Ramos (cell line): ENCODE results near the gene VSIG8.

Experiments used
- in situ Hi-C: fragments of 300-500 bp; cut with MboI; formaldehyde crosslinking; loops from one replicate; pipeline ENCODE4 v1.14.3; 2022; ENCODE audit warnings: low sequenced_read_pairs; ENCODE audit not compliant: unreplicated experiment

Gene VSIG8

GRCh38 chr1:159832309-159832708 is 30.1 kb downstream of the VSIG8 start:
- in situ Hi-C loops = no loop called here

DNA sequence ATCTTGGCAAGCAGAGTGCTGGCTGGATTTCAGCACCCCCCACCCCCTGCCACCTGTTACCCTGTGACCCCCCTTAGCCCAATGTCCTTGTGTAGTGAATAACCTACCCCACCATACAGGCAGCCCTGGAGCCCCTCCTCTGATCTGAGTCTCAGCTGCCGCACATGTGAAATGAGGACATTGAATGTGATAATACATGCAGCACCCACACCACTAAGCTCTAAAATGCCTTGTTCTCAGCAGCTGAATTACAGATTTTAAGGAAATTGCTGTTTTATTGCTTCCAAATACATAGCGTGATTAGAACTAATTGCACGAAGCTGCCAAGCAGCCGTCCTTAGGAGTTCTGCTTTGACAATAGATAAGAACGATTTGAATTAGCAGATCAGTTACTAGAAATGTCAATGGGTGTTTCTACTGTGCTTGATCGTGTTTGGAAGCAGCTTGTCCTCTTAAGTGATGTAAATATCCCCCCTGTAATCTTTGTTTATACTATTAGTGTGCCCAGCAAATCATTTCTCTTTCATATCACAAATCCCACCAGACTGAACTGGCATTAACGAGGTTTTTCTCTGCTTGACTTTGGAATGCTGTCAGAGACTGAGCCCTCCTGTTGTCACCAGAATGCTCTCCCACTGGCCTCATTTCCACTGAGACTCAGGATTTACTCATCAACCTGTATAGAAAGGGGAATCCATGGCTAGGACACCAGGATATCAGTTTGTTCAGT is 30.9 kb downstream of the VSIG8 start:
- in situ Hi-C loops = no loop called here

GRCh38 chr1:159830722-159831121 is 31.7 kb downstream of the VSIG8 start:
- in situ Hi-C loops = no loop called here

DNA sequence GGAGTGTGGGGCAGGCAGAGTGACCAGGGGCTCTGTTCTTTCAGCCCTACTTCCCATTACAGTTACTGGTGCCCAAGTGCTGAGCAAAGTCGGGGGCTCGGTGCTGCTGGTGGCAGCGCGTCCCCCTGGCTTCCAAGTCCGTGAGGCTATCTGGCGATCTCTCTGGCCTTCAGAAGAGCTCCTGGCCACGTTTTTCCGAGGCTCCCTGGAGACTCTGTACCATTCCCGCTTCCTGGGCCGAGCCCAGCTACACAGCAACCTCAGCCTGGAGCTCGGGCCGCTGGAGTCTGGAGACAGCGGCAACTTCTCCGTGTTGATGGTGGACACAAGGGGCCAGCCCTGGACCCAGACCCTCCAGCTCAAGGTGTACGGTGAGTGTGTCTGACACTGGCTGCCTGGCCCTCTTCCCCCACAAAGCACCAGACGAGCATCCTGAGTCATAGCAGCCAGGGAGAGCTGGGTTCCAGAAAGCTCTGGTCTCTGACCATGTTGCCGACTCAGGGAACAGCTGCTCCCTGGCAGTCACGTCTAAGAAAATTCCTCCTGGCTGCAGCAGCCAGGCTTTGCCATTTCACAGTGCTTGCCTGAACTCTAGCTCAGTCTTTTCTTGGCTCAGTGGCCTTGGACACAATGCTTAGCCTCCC is 32.5 kb downstream of the VSIG8 start:
- in situ Hi-C loops = no loop called here

DNA sequence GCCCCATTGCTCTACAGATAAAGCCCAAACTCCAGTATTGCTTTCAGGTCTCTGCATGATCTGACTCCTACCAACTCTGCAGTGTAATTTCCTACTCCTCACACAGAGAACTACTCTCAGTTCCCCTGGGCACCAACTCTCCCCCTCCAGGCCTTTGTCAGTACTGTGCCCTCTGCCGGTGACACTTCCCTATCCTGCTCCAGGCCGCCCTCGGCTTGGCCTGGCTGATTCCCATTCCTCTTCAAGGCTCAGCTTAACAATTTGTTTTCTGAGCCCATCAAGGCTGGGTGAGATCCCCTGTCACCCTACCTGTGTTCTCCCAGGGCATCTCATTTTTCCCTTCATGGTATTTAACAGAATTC is 33.2 kb downstream of the VSIG8 start:
- in situ Hi-C loops = no loop called here

GRCh38 chr1:159828581-159829272 is 33.7 kb downstream of the VSIG8 start:
- in situ Hi-C loops = no loop called here

- in situ Hi-C loops = no loop called here
Measured at GRCh38 chr1:159828176-159828575, 34.3 kb downstream of the VSIG8 start.

GRCh38 chr1:159827549-159827948 is 34.9 kb downstream of the VSIG8 start:
- in situ Hi-C loops = no loop called here

GRCh38 chr1:159827102-159827490 is 35.4 kb downstream of the VSIG8 start:
- in situ Hi-C loops = no loop called here

GRCh38 chr1:159826441-159827101 is 35.9 kb downstream of the VSIG8 start, which contains the start of gene SLAMF8:
SLAMF8 (plus strand) TSS chr1:159826873; CDS start chr1:159826899, 26 bp downstream.
- in situ Hi-C loops = no loop called here

DNA sequence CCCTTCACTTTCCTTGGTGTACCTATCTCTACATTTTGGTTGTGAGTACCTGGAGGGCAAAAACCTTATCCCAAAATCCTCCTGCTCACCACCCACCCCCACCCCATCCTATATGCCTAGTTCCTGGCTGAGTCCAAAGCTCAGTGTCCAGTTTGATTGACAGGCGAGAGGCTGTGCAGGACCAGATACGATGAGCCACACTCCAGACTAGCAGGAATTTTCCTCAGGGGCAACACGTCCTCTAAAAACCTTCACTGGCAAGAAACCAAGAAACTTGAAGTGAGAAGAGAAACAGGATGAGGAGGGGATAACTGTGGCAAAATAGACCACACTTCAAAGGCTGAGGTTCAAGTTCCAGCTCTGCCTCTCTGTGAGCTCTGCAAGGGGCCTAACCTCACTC is 36.9 kb downstream of the VSIG8 start:
- in situ Hi-C loops = no loop called here

DNA sequence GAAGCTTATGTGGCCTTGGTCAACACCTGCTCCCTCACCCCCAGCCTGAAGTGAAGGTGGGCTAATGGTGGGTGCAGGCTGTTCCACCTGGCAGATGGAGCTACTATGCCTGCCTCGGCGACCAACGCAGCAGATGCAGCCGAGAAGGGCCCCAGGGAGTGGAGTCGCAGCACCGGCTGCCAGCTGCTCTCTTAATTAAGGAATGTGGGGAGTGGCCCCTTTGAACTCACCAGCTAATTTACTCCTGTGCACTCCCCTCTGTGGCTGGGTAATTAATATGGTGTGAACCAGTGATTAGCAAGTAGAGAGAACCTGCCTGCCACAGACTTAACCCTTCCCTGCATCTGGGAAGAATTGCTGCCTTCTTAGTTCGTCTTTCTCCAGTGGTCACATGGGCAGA is 39.1 kb downstream of the VSIG8 start:
- in situ Hi-C loops = no loop called here

- in situ Hi-C loops = no loop called here
Measured at GRCh38 chr1:159821171-159821867, 41.1 kb downstream of the VSIG8 start.

DNA sequence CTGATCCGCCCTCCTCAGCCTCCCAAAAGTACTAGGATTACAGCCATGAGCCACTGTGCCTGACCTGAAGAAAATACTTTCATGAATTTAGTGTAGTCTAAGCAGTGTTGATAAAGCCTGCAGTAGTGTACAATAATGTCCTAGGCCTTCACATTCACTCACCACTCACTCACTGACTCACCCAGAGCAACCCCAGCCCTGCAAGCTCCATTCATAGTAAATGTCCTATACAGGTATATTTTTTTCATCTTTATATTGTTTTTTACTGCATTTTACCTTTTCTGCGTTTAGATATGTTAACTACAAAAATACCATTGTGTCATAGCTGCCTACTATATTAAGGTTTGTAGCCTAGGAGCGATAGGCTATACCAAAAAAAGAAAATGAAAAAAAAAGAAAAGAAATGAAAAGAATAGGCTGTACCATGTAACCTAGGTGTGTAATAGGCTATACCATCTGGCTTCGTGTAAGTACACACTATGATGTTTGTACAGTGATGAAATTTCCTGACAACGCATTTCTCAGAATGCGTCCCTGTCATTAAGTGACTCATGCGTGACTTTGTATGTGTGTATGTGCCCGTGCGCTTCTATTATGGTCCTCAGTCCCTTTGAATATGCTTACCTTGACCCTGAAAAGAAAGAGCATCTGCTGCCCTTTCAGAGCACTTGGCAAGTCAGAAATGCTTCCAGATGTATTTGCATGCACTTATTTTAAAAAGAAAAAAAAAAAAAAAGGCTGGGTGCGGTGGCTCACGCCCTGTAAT is 45.0 kb downstream of the VSIG8 start:
- in situ Hi-C loops = no loop called here

DNA sequence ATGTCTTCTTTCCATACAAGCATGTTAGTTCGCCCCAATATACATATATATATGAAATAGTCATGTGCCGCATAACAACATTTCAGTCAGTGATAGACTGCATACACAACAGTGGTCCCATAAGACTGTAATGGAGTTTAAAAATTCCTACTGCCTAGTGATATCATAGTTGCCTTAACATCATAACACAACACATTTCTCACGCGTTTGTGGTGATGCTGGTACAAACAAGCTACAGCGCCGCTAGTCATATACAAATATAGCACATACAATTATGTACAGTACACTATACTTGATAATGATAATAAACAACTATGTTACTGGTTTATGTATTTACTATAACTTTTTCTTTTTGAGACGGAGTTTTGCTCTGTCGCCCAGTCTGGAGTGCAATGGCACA is 46.5 kb downstream of the VSIG8 start:
- in situ Hi-C loops = no loop called here

- in situ Hi-C loops = no loop called here
Measured at GRCh38 chr1:159804924-159805323, 57.5 kb downstream of the VSIG8 start.
